ENCODE results near the gene NPTXR.

The NPTXR gene

DNA sequence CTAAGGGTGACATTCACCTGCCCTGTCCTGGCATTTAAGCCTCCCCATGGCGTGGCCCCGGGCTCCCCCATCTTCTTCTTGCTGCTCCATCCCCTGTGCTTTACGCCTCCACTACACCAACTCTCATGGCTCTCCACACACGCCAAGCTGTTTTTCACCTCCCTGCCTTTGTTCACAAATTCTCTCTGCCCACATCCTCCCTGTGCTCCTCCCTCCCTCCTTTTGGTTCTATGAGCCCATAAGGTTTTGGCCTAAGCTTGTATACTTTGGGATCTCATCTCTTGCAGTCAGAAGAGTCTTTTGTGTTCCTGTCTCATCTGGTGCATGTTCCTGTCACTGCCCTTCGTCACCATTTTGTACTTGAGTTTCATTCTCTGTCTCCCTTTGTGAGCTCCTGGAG lies 45.3 kb downstream of the NPTXR start:
- no peaks in the 10 kb centered on the region for H3F3A ChIP-seq (ENCODE audit: control insufficient read depth, insufficient read depth)
- H4K20me1 ChIP-seq (ENCODE audit: control insufficient read depth, insufficient read depth, low read depth, low read length): no peaks in the 10 kb centered on the region
- H3K27ac ChIP-seq (ENCODE audit: low read depth, low read length): no peak overlapping the region
- no peak for TF ChIP-seq EZH2phosphoT487 (IDR thresholded peaks at IDR 0.05; ENCODE audit: borderline replicate concordance, low read length)
- TF ChIP-seq, protein P1, sequence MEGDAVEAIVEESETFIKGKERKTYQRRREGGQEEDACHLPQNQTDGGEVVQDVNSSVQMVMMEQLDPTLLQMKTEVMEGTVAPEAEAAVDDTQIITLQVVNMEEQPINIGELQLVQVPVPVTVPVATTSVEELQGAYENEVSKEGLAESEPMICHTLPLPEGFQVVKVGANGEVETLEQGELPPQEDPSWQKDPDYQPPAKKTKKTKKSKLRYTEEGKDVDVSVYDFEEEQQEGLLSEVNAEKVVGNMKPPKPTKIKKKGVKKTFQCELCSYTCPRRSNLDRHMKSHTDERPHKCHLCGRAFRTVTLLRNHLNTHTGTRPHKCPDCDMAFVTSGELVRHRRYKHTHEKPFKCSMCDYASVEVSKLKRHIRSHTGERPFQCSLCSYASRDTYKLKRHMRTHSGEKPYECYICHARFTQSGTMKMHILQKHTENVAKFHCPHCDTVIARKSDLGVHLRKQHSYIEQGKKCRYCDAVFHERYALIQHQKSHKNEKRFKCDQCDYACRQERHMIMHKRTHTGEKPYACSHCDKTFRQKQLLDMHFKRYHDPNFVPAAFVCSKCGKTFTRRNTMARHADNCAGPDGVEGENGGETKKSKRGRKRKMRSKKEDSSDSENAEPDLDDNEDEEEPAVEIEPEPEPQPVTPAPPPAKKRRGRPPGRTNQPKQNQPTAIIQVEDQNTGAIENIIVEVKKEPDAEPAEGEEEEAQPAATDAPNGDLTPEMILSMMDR (IDR thresholded peaks at IDR 0.05; ENCODE audit: low read depth, low read length, poor library complexity, severe bottlenecking): no peak
- no peak overlapping the region for H3K4me2 ChIP-seq (ENCODE audit: low read length)
- H3K9me2 ChIP-seq (replicated peaks; ENCODE audit: control insufficient read depth, low read length): no peaks in the 10 kb centered on the region
- no peaks in the 10 kb centered on the region for H3K36me3 ChIP-seq (ENCODE audit: control insufficient read depth, low read length)
- H3K4me1 ChIP-seq (ENCODE audit: control insufficient read depth, low read length): peaks cover 10% of the 10 kb centered on the region
- no peaks in the 10 kb centered on the region; the same call in 1 of the 2 replicates for H3K79me2 ChIP-seq (ENCODE audit: control insufficient read depth, low read length)
- H3K4me3 ChIP-seq (ENCODE audit: low read length): no peak overlapping the region
- H3K27me3 ChIP-seq (ENCODE audit: control insufficient read depth, low read length): 0 out of 2 replicates have a peak, but pooled peaks cover 3% of the 10 kb centered on the region
- H3K9me3 ChIP-seq (ENCODE audit: control insufficient read depth, insufficient read depth, low read length): peaks cover 8% of the 10 kb centered on the region; the same call in 1 of the 2 replicates

DNA sequence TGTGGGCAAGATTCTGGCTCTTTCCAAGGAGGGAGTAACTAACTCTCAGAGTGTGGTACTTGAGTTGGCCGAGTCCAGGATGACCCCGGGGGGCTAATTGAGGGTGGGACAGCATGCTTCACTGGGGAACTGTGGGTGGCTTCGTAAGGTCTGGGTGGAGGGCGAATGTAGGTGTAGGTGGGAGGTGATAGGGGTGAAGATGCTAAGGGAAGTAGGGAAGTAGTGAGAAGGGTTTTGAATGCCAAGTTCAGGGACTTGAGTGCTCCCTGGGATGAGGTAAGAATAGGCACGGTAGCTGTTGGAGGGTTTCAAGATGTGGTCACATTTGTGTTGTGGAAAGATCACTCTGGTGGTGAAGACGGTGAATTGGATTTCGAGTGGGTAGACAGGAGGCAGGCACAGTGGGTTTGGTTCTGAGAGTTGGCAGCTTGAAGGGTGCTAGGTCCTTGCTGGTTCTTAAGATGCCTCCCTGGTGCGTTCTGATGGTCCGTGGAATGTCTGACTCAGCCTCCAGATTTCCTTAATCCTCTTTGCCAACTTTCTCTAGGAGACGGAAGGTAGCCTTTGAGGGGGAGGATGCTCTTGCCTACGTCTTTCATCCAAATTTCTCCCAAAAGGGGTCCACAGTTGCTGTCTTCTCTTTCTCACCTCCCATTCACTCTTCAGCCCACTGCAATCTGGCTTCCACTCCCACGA lies 47.4 kb downstream of the NPTXR start:
- no peaks in the 10 kb centered on the region for H3K9me2 ChIP-seq (replicated peaks; ENCODE audit: control insufficient read depth, low read length)

DNA sequence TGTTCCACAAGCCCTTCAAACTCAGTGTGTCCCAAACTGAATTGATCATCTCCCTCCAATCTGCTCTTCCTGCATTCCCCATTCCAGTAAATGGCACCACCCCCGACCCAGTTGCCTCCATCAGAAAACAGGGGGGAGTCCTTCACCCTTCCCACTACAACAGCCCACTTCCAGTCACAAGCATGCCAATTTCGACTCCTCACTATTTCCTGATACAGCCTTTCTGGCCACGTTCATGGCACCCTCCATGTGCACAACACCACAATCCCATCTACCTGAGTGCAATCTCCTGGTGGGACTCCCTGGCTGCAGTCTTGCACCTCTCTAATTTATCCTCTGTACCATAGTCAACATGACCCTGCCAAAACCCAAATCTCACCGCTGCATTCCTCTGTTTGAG lies 48.3 kb downstream of the NPTXR start:
- no peaks in the 10 kb centered on the region for H4K20me1 ChIP-seq (ENCODE audit: control insufficient read depth, insufficient read depth, low read depth, low read length)
- no peaks in the 10 kb centered on the region; the same call in 1 of the 2 replicates for H3K79me2 ChIP-seq (ENCODE audit: control insufficient read depth, low read length)
- no peak overlapping the region for H3K27ac ChIP-seq (ENCODE audit: low read depth, low read length)
- 0 out of 2 replicates have a peak, but pooled peaks cover 3% of the 10 kb centered on the region for H3K27me3 ChIP-seq (ENCODE audit: control insufficient read depth, low read length)
- H3K9me2 ChIP-seq (replicated peaks; ENCODE audit: control insufficient read depth, low read length): no peaks in the 10 kb centered on the region
- peaks cover 17% of the 10 kb centered on the region for H3K4me1 ChIP-seq (ENCODE audit: control insufficient read depth, low read length)
- H3F3A ChIP-seq (ENCODE audit: control insufficient read depth, insufficient read depth): no peaks in the 10 kb centered on the region
- peaks cover 8% of the 10 kb centered on the region; the same call in 1 of the 2 replicates for H3K9me3 ChIP-seq (ENCODE audit: control insufficient read depth, insufficient read depth, low read length)
- no peaks in the 10 kb centered on the region for H3K36me3 ChIP-seq (ENCODE audit: control insufficient read depth, low read length)
- H3K4me2 ChIP-seq (ENCODE audit: low read length): no peak overlapping the region
- TF ChIP-seq, protein P1 (IDR thresholded peaks at IDR 0.05; ENCODE audit: low read depth, low read length, poor library complexity, severe bottlenecking): no peak
- TF ChIP-seq EZH2phosphoT487 (IDR thresholded peaks at IDR 0.05; ENCODE audit: borderline replicate concordance, low read length): no peak
- no peak overlapping the region for H3K4me3 ChIP-seq (ENCODE audit: low read length)

More for the DNA sequence above, 47.4 kb downstream of the NPTXR start:
- H3K36me3 ChIP-seq (ENCODE audit: control insufficient read depth, low read length): no peaks in the 10 kb centered on the region
- H3K4me1 ChIP-seq (ENCODE audit: control insufficient read depth, low read length): peaks cover 17% of the 10 kb centered on the region
- no peaks in the 10 kb centered on the region for H3F3A ChIP-seq (ENCODE audit: control insufficient read depth, insufficient read depth)
- peaks cover 8% of the 10 kb centered on the region; the same call in 1 of the 2 replicates for H3K9me3 ChIP-seq (ENCODE audit: control insufficient read depth, insufficient read depth, low read length)
- H4K20me1 ChIP-seq (ENCODE audit: control insufficient read depth, insufficient read depth, low read depth, low read length): no peaks in the 10 kb centered on the region
- H3K27me3 ChIP-seq (ENCODE audit: control insufficient read depth, low read length): 0 out of 2 replicates have a peak, but pooled peaks cover 3% of the 10 kb centered on the region
- TF ChIP-seq EZH2phosphoT487 (IDR thresholded peaks at IDR 0.05; ENCODE audit: borderline replicate concordance, low read length): no peak
- TF ChIP-seq, protein P1 (IDR thresholded peaks at IDR 0.05; ENCODE audit: low read depth, low read length, poor library complexity, severe bottlenecking): no peak
- H3K27ac ChIP-seq (ENCODE audit: low read depth, low read length): no peak overlapping the region
- H3K4me3 ChIP-seq (ENCODE audit: low read length): no peak overlapping the region
- no peaks in the 10 kb centered on the region; the same call in 1 of the 2 replicates for H3K79me2 ChIP-seq (ENCODE audit: control insufficient read depth, low read length)
- no peak overlapping the region for H3K4me2 ChIP-seq (ENCODE audit: low read length)
